Brain microvascular endothelial cell (primary cell): Measurements from ENCODE around the gene SLC27A2.

Source experiments
- DNase-seq: peaks from one replicate; pipeline ENCODE4 v3.0.0-alpha.2; 2020
- H3K27ac ChIP-seq: fragments of 250-450 bp; sonication (Bioruptor Pico); 2 replicates; pipeline ENCODE4 v1.5.1; 2020; ENCODE audit warnings: mild to moderate bottlenecking, moderate library complexity
- H3K27me3 ChIP-seq: fragments of 250-450 bp; sonication (Bioruptor Pico); replicated peaks from 2 replicates; pipeline ENCODE4 v1.5.1; 2020; ENCODE audit warnings: mild to moderate bottlenecking
- H3K36me3 ChIP-seq: fragments of 250-450 bp; sonication (Bioruptor Pico); replicated peaks from 2 replicates; pipeline ENCODE4 v1.5.1; 2020; ENCODE audit warnings: mild to moderate bottlenecking
- H3K4me3 ChIP-seq: 2 replicates; pipeline ENCODE4 v1.5.1; 2011; ENCODE audit warnings: low read depth, mild to moderate bottlenecking, control low read depth, low read length, moderate library complexity
- CTCF ChIP-seq: IDR thresholded peaks from 2 replicates; pipeline ENCODE4 v1.5.1; 2011; ENCODE audit warnings: low read depth, mild to moderate bottlenecking, moderate library complexity, low read length, control low read depth, inconsistent platforms; ENCODE audit errors: missing control alignments
- in situ Hi-C: cut with HindIII; loops from 2 replicates; pipeline ENCODE4 v1.10.0; 2017; ENCODE audit warnings: low sequenced_read_pairs, low pct_ligation_motif_present

Gene SLC27A2

DNA sequence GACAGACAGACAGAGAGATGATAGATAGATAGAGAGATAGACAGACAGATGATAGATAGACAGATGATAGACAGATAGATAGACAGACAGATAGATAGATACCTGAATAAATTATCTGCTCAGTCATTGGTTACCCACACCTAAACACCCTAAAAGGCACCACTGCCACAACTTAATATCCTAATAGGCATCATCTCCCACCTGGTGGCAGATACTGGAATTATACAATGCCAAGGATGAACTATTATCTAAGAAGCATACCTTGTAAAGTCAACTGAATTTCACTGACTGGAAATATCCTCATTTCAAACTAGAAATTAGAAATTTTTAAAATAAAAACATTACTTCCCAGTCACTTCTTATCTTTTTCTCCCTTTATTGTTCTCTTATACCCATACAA, 43.6 kb upstream of the SLC27A2 start:
- in situ Hi-C loops = no loop called here
- Histone ChIP-seq H3K27ac (no peak overlapping the region), H3K27me3 (no peaks in the 10 kb centered on the region), H3K36me3 (no peaks in the 10 kb centered on the region), H3K4me3 (no peak overlapping the region)
- no peak for DNase-seq
- TF ChIP-seq CTCF = peak; percentile 22

DNA sequence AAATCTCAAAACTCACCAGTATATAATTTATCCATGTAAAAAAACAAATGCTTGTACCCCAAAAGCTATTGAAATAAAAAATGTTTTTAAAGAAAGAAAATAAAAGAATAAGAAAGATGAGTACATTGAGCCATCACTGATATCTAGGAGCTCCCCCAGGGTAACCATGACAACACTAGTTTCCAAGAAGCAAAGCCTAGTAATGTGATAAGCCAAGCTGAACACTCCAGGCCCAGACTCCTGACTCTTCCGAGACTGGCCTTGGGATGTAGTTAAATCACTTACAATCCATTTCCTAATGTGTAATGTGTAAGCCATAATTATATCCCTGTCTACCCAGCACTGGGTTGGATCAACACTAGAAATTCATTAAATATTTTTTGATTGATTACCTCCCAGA, 41.9 kb upstream of the SLC27A2 start:
- Histone ChIP-seq H3K27ac (no peak overlapping the region), H3K36me3 (no peaks in the 10 kb centered on the region), H3K27me3 (no peaks in the 10 kb centered on the region), H3K4me3 (no peak overlapping the region)
- DNase-seq = no peak
- in situ Hi-C loops = no loop called here
- no peak for TF ChIP-seq CTCF

DNA sequence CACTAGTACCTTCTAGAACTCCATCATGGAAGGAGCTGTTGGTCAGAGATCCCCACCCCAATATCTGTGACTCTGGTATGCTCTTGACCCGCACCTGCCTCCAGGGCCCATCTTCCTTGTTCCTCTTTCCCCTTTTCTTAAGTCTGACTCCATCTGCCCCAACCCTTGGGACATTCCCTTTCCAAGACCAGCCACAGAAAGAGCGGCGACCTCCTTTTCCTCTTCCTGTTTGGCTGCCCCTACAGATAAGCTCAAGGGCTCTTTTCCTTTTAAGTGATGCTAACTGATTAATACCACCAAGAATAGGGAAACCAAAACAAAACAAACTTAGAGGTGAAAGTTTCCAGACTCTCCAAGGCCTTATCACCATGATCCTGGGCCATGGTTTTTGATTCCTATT, 41.0 kb upstream of the SLC27A2 start:
- no peak overlapping the region for H3K4me3 ChIP-seq
- H3K27me3 ChIP-seq = no peaks in the 10 kb centered on the region
- in situ Hi-C loops = no loop called here
- DNase-seq = no peak
- H3K36me3 ChIP-seq = no peaks in the 10 kb centered on the region
- no peak for TF ChIP-seq CTCF
- H3K27ac ChIP-seq = no peak overlapping the region

GRCh38 chr15:50141856-50142255, 40.1 kb upstream of the SLC27A2 start:
- no peak overlapping the region for H3K4me3 ChIP-seq
- no peaks in the 10 kb centered on the region for H3K36me3 ChIP-seq
- DNase-seq = no peak
- H3K27ac ChIP-seq = no peak overlapping the region
- H3K27me3 ChIP-seq = no peaks in the 10 kb centered on the region
- TF ChIP-seq CTCF = no peak
- in situ Hi-C loops = no loop called here

DNA sequence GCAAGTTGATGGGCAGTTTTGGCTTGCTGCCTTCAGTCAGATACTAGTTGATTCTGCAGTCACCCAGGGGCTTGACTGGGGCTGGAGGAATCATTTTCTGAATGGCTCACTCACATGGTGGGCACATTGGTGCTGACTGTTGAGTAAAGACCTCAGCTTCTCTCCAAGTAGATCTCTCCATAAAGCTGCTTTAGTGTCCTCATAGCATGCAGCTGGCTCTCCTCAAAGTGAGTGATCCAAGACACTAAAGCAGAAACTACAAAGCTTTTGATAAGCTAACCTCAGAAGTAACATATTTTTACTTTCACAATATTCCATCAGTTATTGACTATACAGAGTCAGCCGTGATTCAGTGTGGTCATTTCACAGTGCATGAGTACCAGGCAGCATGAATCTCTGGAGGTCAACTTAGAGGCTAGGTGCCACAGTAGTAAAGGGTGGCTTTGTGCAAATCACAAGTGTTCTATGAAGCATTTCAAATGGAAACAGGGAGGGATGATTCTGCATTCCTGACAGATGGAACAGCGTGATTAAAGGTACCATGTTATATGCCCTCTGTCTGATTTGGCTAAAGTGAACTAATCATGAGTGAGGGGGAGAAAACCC, 38.6 kb upstream of the SLC27A2 start:
- no peak for DNase-seq

More for the DNA sequence above, 38.6 kb upstream of the SLC27A2 start:
- no peak overlapping the region for H3K4me3 ChIP-seq
- H3K36me3 ChIP-seq = no peaks in the 10 kb centered on the region
- no peak for TF ChIP-seq CTCF
- in situ Hi-C loops = no loop called here
- H3K27me3 ChIP-seq = no peaks in the 10 kb centered on the region
- no peak overlapping the region for H3K27ac ChIP-seq
